ENCODE results near the gene LDLRAD3. TPM values are rescaled to one million over a fixed set of nuclear protein-coding genes. Genes with fewer than 3 reads are reported as not detected.
"Not testable (repeated sequence)": the region's sequence is repeated elsewhere in the genome, so short reads cannot be mapped to it uniquely, and the experiment has no call there.

LDLRAD3 gene
- total and polyA plus RNA-seq, 3 donors from 2014 or later: 7.1 to 14.6 (median 12.0) TPM

DNA sequence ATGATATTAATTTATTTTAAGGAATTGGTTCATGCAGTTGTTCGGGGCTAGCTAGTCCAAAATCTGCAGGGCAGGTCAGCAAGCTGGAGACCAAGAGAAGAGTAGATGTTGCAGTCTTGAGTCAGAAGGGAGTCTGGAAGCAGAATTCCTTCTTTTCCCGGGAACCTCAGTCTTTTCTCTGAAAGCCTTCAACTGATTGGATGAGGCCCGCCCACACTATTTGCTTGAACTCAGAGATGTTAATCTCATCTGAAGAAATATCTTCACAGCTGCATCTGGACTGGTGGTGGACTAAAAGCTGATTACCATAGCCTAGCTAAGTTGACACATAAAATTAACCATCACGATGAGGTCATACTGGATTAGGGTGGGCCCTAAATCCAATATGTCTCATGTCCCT is 223.2 kb downstream of the LDLRAD3 start:
- intact Hi-C loops (cut with DNase I; ENCODE audit: low total_unique reads): no loop called here
- H3K36me3 ChIP-seq (ENCODE audit: low read depth, missing control alignments): no peaks in the 10 kb centered on the region
- H3K4me1 ChIP-seq: no peaks in the 10 kb centered on the region
- no peak overlapping the region for H3K27ac ChIP-seq
- H3K27me3 ChIP-seq: no peaks in the 10 kb centered on the region
- 90 to 94% methylated on average over 4 of the region's 4 CpGs for WGBS, 2 donors
- H3K9me3 ChIP-seq: no peaks in the 10 kb centered on the region
- no peak overlapping the region for H3K4me3 ChIP-seq
- TF ChIP-seq, protein P1, sequence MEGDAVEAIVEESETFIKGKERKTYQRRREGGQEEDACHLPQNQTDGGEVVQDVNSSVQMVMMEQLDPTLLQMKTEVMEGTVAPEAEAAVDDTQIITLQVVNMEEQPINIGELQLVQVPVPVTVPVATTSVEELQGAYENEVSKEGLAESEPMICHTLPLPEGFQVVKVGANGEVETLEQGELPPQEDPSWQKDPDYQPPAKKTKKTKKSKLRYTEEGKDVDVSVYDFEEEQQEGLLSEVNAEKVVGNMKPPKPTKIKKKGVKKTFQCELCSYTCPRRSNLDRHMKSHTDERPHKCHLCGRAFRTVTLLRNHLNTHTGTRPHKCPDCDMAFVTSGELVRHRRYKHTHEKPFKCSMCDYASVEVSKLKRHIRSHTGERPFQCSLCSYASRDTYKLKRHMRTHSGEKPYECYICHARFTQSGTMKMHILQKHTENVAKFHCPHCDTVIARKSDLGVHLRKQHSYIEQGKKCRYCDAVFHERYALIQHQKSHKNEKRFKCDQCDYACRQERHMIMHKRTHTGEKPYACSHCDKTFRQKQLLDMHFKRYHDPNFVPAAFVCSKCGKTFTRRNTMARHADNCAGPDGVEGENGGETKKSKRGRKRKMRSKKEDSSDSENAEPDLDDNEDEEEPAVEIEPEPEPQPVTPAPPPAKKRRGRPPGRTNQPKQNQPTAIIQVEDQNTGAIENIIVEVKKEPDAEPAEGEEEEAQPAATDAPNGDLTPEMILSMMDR (IDR thresholded peaks at IDR 0.05): no peak
- no peak for TF ChIP-seq POLR2A (IDR thresholded peaks at IDR 0.05)
- DNase-seq: no peak

DNA sequence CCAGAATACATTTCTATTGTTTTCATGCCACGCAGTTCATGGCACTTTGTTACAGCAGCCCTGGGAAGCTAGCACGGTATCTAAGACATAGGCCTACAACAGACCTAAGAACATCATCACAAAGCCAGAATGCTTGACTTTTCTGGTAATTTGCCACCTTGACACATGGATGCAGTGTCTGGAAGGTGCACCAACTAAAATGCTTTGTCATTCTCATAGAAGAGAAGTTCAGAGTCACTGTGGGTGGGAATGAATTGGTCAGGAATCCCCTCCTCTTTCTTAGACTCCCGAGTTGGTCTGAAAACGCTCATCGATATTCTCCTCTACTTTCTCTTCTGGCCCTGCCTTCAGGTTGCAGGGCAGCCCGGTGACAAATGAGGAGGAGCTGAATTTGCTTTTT is 223.9 kb downstream of the LDLRAD3 start:
- intact Hi-C loops (cut with DNase I; ENCODE audit: low total_unique reads): no loop called here
- no peaks in the 10 kb centered on the region for H3K9me3 ChIP-seq
- 95 to 98% methylated on average over 6 of the region's 6 CpGs for WGBS, 2 donors

DNA sequence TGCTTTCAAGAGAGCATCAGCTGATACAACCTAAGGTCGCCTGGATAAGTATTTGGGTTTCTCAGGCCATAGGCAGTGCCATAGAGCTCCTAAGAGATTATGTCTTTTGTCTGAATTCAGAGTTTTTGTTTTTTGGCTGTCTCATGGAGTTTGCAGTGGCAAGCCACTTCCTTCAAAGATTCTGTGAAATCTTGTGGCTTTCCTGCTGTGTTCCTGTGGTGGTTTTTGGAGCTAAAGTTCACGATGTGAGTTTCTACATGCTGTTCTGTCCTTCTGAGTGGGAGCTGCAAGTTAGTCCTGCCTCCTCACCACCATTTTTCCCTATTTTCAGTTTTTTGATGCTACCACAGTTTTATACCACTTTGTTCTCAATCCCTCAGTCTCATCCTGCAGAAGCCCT is 234.0 kb downstream of the LDLRAD3 start:
- no peak overlapping the region for H3K4me3 ChIP-seq
- no peaks in the 10 kb centered on the region for H3K9me3 ChIP-seq
- H3K27me3 ChIP-seq: no peaks in the 10 kb centered on the region
- H3K4me1 ChIP-seq: no peaks in the 10 kb centered on the region
- intact Hi-C loops (cut with DNase I; ENCODE audit: low total_unique reads): no loop called here
- DNase-seq: no peak
- 95 to 96% methylated on average over 2 of the region's 2 CpGs for WGBS, 2 donors
- H3K36me3 ChIP-seq (ENCODE audit: low read depth, missing control alignments): no peaks in the 10 kb centered on the region
- TF ChIP-seq, protein P1 (IDR thresholded peaks at IDR 0.05): no peak
- no peak for TF ChIP-seq POLR2A (IDR thresholded peaks at IDR 0.05)
- H3K27ac ChIP-seq: no peak overlapping the region

More for the DNA sequence above, 223.9 kb downstream of the LDLRAD3 start:
- Histone ChIP-seq H3K4me3 (no peak overlapping the region), H3K27ac (no peak overlapping the region), H3K4me1 (no peaks in the 10 kb centered on the region), H3K27me3 (no peaks in the 10 kb centered on the region), H3K36me3 (ENCODE audit: low read depth, missing control alignments) (no peaks in the 10 kb centered on the region)
- TF ChIP-seq POLR2A (IDR thresholded peaks at IDR 0.05): no peak
- TF ChIP-seq, protein P1 (IDR thresholded peaks at IDR 0.05): no peak
- no peak for DNase-seq

DNA sequence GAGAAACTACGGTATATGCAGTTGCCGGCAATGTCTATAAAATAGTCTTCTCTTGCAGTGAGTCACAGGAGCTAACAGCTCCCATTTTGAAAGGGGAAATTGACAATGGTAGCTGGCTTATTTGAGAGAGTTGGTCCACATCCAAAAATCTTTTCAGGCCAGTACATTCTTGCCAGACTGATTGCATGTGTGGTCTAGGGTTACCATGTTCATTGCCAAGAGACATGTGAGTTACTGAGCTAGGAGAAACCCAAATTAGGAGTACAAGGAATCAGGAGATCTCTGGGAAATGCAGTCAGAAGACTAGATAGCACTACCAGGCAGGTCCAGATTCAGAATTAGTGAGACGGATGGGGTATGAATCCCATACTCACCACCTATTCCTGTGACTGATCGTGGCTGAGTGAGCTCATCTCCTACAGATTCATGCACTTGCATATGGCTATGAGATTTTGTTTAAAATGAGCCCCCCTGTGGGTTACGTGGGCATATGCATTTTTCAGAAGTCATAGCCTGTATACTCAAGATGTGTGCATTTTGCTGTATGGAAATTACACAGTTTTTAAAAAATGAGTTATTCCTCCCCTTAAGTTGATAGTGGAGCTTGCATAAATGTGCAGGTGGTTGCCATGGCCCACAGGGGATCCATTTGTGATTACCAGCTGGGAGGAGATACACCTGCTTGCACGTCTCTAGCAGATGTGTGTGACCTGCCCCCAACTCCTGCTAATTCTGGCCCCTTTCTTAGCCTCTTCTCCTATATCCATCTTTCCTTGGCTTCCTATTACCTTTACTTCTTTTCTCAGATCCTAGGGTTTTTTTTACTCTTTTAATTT is 242.7 kb downstream of the LDLRAD3 start:
- Histone ChIP-seq H3K36me3 (ENCODE audit: low read depth, missing control alignments) (no peaks in the 10 kb centered on the region), H3K27ac (no peak overlapping the region), H3K4me1 (no peaks in the 10 kb centered on the region), H3K4me3 (no peak overlapping the region), H3K27me3 (no peaks in the 10 kb centered on the region), H3K9me3 (no peaks in the 10 kb centered on the region)
- no peak for DNase-seq
- TF ChIP-seq POLR2A (IDR thresholded peaks at IDR 0.05): no peak
- TF ChIP-seq, protein P1 (IDR thresholded peaks at IDR 0.05): no peak
- WGBS, 2 donors: 75 to 80% methylated on average over 6 of the region's 6 CpGs
- intact Hi-C loops (cut with DNase I; ENCODE audit: low total_unique reads): no loop called here

DNA sequence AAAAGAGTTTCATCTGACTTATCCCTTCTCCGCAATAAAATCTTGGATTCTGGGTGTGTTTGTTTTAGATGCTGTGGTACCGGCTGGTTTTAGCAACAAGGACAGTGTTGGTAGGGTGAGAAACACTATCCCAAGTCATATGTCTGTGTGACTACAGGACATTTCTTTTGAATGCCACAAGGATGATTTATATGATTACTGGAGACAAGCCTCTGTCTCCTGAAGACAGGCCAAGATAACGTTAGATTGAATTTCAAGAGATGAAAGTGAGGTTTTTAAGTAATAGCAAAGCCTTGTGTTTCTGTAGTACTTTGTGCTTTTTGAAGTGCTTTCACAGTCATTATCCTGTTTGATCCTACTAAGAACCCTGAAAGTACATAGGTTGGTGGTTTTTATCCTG is 243.8 kb downstream of the LDLRAD3 start:
- no peaks in the 10 kb centered on the region for H3K36me3 ChIP-seq (ENCODE audit: low read depth, missing control alignments)
- TF ChIP-seq, protein P1 (IDR thresholded peaks at IDR 0.05): no peak
- TF ChIP-seq POLR2A (IDR thresholded peaks at IDR 0.05): no peak
- WGBS, 2 donors: 85 to 91% methylated on average over 3 of the region's 3 CpGs
- no peak for DNase-seq
- no peaks in the 10 kb centered on the region for H3K27me3 ChIP-seq
- intact Hi-C loops (cut with DNase I; ENCODE audit: low total_unique reads): no loop called here
- H3K4me3 ChIP-seq: no peak overlapping the region
- H3K4me1 ChIP-seq: no peaks in the 10 kb centered on the region
- no peak overlapping the region for H3K27ac ChIP-seq
- H3K9me3 ChIP-seq: no peaks in the 10 kb centered on the region

DNA sequence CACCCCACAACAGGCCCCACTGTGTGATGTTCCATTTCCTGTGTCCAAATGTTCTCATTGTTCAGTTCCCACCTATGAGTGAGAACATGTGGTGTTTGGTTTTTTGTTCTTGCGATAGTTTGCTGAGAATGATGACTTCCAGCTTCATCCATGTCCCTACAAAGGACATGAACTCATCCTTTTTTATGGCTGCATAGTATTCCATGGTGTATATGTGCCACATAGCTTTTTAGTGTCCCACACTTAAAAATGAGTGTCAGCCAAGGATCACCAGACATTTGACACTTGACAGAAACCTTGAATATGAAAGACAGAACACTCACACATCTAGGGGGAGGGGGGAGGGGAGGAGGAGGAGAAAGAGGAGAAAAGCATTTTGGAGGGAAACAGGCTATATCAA is 245.9 kb downstream of the LDLRAD3 start:
- DNase-seq; intact Hi-C loops (cut with DNase I; ENCODE audit: low total_unique reads); H3K4me1 ChIP-seq: not testable (repeated sequence)

More for the DNA sequence above, 245.9 kb downstream of the LDLRAD3 start:
- H3K9me3 ChIP-seq; H3K4me3 ChIP-seq; H3K27ac ChIP-seq; H3K36me3 ChIP-seq (ENCODE audit: low read depth, missing control alignments); H3K27me3 ChIP-seq: not testable (repeated sequence)
- WGBS, 2 donors: 93 to 96% methylated on average over 1 of the region's 1 CpG
